ENCODE measurements around the gene LGALS3BP.

Gene LGALS3BP

GRCh38 chr17:79011451-79012147 lies 31.9 kb upstream of the LGALS3BP start:
- no peak for TF ChIP-seq CTCF (conservative IDR thresholded peaks at IDR 0.05)
- no peak overlapping the region for H3K27ac ChIP-seq

GRCh38 chr17:79010304-79010646 lies 30.6 kb upstream of the LGALS3BP start:
- no peak for TF ChIP-seq CTCF (conservative IDR thresholded peaks at IDR 0.05)
- H3K27ac ChIP-seq: peak overlapping the region; percentile 100

- H3K27ac ChIP-seq: peak within 1 kb of the TSS; percentile 100
- TF ChIP-seq CTCF (conservative IDR thresholded peaks at IDR 0.05): no peak
Observed at GRCh38 chr17:79009397-79010303, 29.9 kb upstream of the LGALS3BP start, which contains the start of gene CANT1. TSS of gene CANT1 (minus strand) at chr17:79009764. CDS start at chr17:78997622, 12,142 bp downstream.

- peak overlapping the region; percentile 100 for H3K27ac ChIP-seq
Observed at GRCh38 chr17:79008666-79009387, 29.1 kb upstream of the LGALS3BP start.

GRCh38 chr17:79007504-79008381 lies 28.0 kb upstream of the LGALS3BP start:
- H3K27ac ChIP-seq: peak overlapping the region; percentile 100
- TF ChIP-seq CTCF (conservative IDR thresholded peaks at IDR 0.05): no peak

More at GRCh38 chr17:79008666-79009387, 29.1 kb upstream of the LGALS3BP start:
- TF ChIP-seq CTCF (conservative IDR thresholded peaks at IDR 0.05): no peak

- TF ChIP-seq CTCF (conservative IDR thresholded peaks at IDR 0.05): no peak
Observed at GRCh38 chr17:79006794-79007503, 27.2 kb upstream of the LGALS3BP start.

More at GRCh38 chr17:79006794-79007503, 27.2 kb upstream of the LGALS3BP start:
- H3K27ac ChIP-seq: peak overlapping the region; percentile 100

Data from VCaP (cell line).